Liver (tissue), 9 donors: Measurements from ENCODE around the gene USP37. TPM values are rescaled to one million over a fixed set of nuclear protein-coding genes. Genes with fewer than 3 reads are reported as not detected.

Experiments
- DNase-seq: peaks from one replicate; pipeline ENCODE4 v3.0.0-alpha.2; 2017; ENCODE audit warnings: low spot score
- H3K27ac ChIP-seq, 2 donors: one replicate each; pipeline ENCODE4 v1.7.0; 2013; ENCODE audit warnings: inconsistent platforms in 2 of 2, low read length in 2 of 2, control low read depth in 1 of 2, low read depth in 1 of 2, mild to moderate bottlenecking in 1 of 2
- H3K27me3 ChIP-seq, 4 donors: one replicate each; pipeline versions ENCODE4 v1.6.1 to v1.7.0; 2013; ENCODE audit warnings: low read length in 3 of 4, inconsistent platforms in 1 of 4, mild to moderate bottlenecking in 1 of 4, moderate library complexity in 1 of 4; ENCODE audit not compliant: control insufficient read depth in 4 of 4, insufficient read depth in 4 of 4
- H3K36me3 ChIP-seq, 4 donors: one replicate each; pipeline versions ENCODE4 v1.6.1 to v1.7.0; 2013; ENCODE audit warnings: low read length in 3 of 4, mild to moderate bottlenecking in 3 of 4, low read depth in 1 of 4, moderate library complexity in 1 of 4; ENCODE audit not compliant: control insufficient read depth in 4 of 4, insufficient read depth in 3 of 4
- H3K4me1 ChIP-seq, 4 donors: one replicate each; pipeline versions ENCODE4 v1.6.1 to v1.7.0; 2013; ENCODE audit warnings: low read length in 3 of 4, mild to moderate bottlenecking in 3 of 4, moderate library complexity in 1 of 4; ENCODE audit not compliant: control insufficient read depth in 4 of 4, insufficient read depth in 4 of 4
- H3K4me3 ChIP-seq, 3 donors: one replicate each; pipeline versions ENCODE4 v1.6.1 to v1.7.0; 2013; ENCODE audit warnings: low read length in 3 of 3, control low read depth in 1 of 3, low read depth in 1 of 3, mild to moderate bottlenecking in 1 of 3
- H3K9ac ChIP-seq, 2 donors: one replicate each; pipeline ENCODE4 v1.7.0; 2013; ENCODE audit warnings: low read length in 2 of 2, mild to moderate bottlenecking in 2 of 2, moderate library complexity in 2 of 2, control low read depth in 1 of 2, low read depth in 1 of 2
- H3K9me3 ChIP-seq, 4 donors: one replicate each; pipeline versions ENCODE4 v1.6.1 to v1.7.0; 2013; ENCODE audit warnings: low read length in 3 of 4; ENCODE audit not compliant: control insufficient read depth in 4 of 4
- ATF3 ChIP-seq: IDR thresholded peaks from 2 replicates; pipeline ENCODE4 v1.6.1; 2016; ENCODE audit warnings: antibody characterized with exemption
- CTCF ChIP-seq: fragments of 150-350 bp; IDR thresholded peaks from 2 replicates; pipeline ENCODE4 v1.5.1; 2017; ENCODE audit warnings: improper control_type of control experiment, low read depth, low read length; ENCODE audit not compliant: missing input control
- EGR1 ChIP-seq, 2 donors: IDR thresholded peaks; 2 replicates each; pipeline ENCODE4 v1.6.1; 2016 to 2018; ENCODE audit warnings: antibody characterized with exemption in 2 of 2, low read depth in 2 of 2
- FOXA1 ChIP-seq: IDR thresholded peaks from 2 replicates; pipeline ENCODE4 v1.6.1; 2016; ENCODE audit warnings: antibody characterized with exemption
- FOXA2 ChIP-seq: IDR thresholded peaks from 2 replicates; pipeline ENCODE4 v1.6.1; 2016; ENCODE audit warnings: antibody characterized with exemption
- GABPA ChIP-seq, 2 donors: IDR thresholded peaks in 1 of 2; conservative IDR thresholded peaks in 1 of 2; 2 replicates each; pipeline ENCODE4 v1.6.1; 2016; ENCODE audit warnings: antibody characterized with exemption in 2 of 2, mild to moderate bottlenecking in 1 of 2, moderate library complexity in 1 of 2
- HNF4A ChIP-seq, 2 donors: conservative IDR thresholded peaks; 2 replicates each; pipeline ENCODE4 v1.6.1; 2016; ENCODE audit warnings: antibody characterized with exemption in 2 of 2, mild to moderate bottlenecking in 2 of 2
- HNF4G ChIP-seq: IDR thresholded peaks from 2 replicates; pipeline ENCODE4 v1.6.1; 2016; ENCODE audit warnings: antibody characterized with exemption
- JUND ChIP-seq, 2 donors: IDR thresholded peaks; 2 replicates each; pipeline ENCODE4 v1.6.1; 2016; ENCODE audit warnings: antibody characterized with exemption in 2 of 2
- MAX ChIP-seq: IDR thresholded peaks from 2 replicates; pipeline ENCODE4 v1.6.1; 2016; ENCODE audit warnings: antibody characterized with exemption
- NR2F2 ChIP-seq: IDR thresholded peaks from 2 replicates; pipeline ENCODE4 v1.6.1; 2016; ENCODE audit warnings: antibody characterized with exemption
- RAD21 ChIP-seq, 2 donors: IDR thresholded peaks; 2 replicates each; pipeline ENCODE4 v1.6.1; 2016; ENCODE audit warnings: antibody characterized with exemption in 2 of 2, mild to moderate bottlenecking in 2 of 2
- RXRA ChIP-seq, 2 donors: IDR thresholded peaks; 2 replicates each; pipeline ENCODE4 v1.6.1; 2017 to 2018; ENCODE audit warnings: antibody characterized with exemption in 2 of 2, mild to moderate bottlenecking in 1 of 2
- SP1 ChIP-seq: IDR thresholded peaks from 2 replicates; pipeline ENCODE4 v1.6.1; 2018; ENCODE audit warnings: antibody characterized with exemption, mild to moderate bottlenecking
- TAF1 ChIP-seq: conservative IDR thresholded peaks from 2 replicates; pipeline ENCODE4 v1.6.1; 2016; ENCODE audit warnings: antibody characterized with exemption, mild to moderate bottlenecking
- YY1 ChIP-seq: IDR thresholded peaks from 2 replicates; pipeline ENCODE4 v1.6.1; 2016; ENCODE audit warnings: antibody characterized with exemption, mild to moderate bottlenecking
- ZBTB33 ChIP-seq: IDR thresholded peaks from 2 replicates; pipeline ENCODE4 v1.6.1; 2016; ENCODE audit warnings: antibody characterized with exemption
- polyA plus RNA-seq, 2 donors: library from polyadenylated mRNA; stranded (reverse) in 1 of 2; unstranded in 1 of 2; fragments of 200-250 nt in 1 of 2; fragments of >200 nt in 1 of 2; fragmentation: Nextera tagmentation in 1 of 2; extraction: Ambion mirVana in 1 of 2; gene quantifications; one replicate each; pipeline versions ENCODE4 v1.2.1 to v1.2.3, GENCODE V29; 2013 to 2015
- total RNA-seq, 2 donors: library from RNA; depleted of rRNA; stranded (reverse); fragments of >200 nt; gene quantifications; one replicate each; pipeline ENCODE4 v1.2.3, GENCODE V29; 2014
- TF ChIP-seq, protein P1 (sequence below): IDR thresholded peaks from 2 replicates; pipeline ENCODE4 v1.6.1; 2016; ENCODE audit warnings: antibody characterized with exemption, mild to moderate bottlenecking
- donor health status: healthy.
- donor health status: healthy.
- donor health status: healthy.
- donor health status: healthy.
- donor health status: healthy.

Gene USP37
- total and polyA plus RNA-seq, 4 donors, result 1.4 to 10.9 (median 4.7) TPM

DNA sequence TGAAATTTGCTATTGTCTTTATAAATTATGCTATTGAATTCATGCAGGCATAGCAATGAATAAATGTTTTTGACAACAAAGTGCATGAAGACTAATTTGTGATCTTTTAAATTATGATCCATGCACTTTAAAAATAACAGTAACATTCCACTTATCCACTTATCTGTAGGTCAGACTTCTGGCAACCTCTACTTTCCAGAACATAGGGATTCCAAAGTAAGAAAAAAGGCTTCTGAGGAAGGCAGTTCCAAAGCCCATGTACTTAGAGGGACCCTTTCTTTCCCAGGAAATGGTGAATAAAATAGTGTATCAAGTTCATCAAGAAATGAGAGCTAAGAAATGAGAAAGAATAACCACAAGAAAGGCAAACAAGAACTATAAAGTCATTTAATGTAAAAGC is 90.9 kb downstream of the USP37 start:
- Histone ChIP-seq H3K9me3 (no peaks in the 10 kb centered on the region), H3K4me1 (no peaks in the 10 kb centered on the region), H3K9ac (no peak overlapping the region), H3K27me3 (no peaks in the 10 kb centered on the region), H3K27ac (no peak overlapping the region), H3K4me3 (no peak overlapping the region), H3K36me3 (peaks cover 9 to 52% (median 25%) of the 10 kb centered on the region in 4 donors)
- no peak for DNase-seq
- TF ChIP-seq FOXA1, result no peak
- TF ChIP-seq RAD21 (IDR thresholded peaks at IDR 0.05), result no peak
- no peak for TF ChIP-seq RXRA (IDR thresholded peaks at IDR 0.05)
- no peak for TF ChIP-seq TAF1
- TF ChIP-seq FOXA2, result no peak
- TF ChIP-seq NR2F2, result no peak
- TF ChIP-seq ZBTB33, result no peak
- TF ChIP-seq SP1, result no peak
- TF ChIP-seq ATF3, result no peak
- TF ChIP-seq JUND (IDR thresholded peaks at IDR 0.05), result no peak
- no peak for TF ChIP-seq YY1
- TF ChIP-seq EGR1 (IDR thresholded peaks at IDR 0.05; ENCODE audit: low read depth in 2 of 2), result no peak
- no peak for TF ChIP-seq HNF4G
- TF ChIP-seq CTCF, result no peak
- TF ChIP-seq GABPA (IDR thresholded peaks at IDR 0.05 in 1 of 2, conservative IDR thresholded peaks at IDR 0.05 in 1 of 2), result no peak
- TF ChIP-seq, protein P1, sequence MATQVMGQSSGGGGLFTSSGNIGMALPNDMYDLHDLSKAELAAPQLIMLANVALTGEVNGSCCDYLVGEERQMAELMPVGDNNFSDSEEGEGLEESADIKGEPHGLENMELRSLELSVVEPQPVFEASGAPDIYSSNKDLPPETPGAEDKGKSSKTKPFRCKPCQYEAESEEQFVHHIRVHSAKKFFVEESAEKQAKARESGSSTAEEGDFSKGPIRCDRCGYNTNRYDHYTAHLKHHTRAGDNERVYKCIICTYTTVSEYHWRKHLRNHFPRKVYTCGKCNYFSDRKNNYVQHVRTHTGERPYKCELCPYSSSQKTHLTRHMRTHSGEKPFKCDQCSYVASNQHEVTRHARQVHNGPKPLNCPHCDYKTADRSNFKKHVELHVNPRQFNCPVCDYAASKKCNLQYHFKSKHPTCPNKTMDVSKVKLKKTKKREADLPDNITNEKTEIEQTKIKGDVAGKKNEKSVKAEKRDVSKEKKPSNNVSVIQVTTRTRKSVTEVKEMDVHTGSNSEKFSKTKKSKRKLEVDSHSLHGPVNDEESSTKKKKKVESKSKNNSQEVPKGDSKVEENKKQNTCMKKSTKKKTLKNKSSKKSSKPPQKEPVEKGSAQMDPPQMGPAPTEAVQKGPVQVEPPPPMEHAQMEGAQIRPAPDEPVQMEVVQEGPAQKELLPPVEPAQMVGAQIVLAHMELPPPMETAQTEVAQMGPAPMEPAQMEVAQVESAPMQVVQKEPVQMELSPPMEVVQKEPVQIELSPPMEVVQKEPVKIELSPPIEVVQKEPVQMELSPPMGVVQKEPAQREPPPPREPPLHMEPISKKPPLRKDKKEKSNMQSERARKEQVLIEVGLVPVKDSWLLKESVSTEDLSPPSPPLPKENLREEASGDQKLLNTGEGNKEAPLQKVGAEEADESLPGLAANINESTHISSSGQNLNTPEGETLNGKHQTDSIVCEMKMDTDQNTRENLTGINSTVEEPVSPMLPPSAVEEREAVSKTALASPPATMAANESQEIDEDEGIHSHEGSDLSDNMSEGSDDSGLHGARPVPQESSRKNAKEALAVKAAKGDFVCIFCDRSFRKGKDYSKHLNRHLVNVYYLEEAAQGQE, result no peak
- no peak for TF ChIP-seq HNF4A (conservative IDR thresholded peaks at IDR 0.05)
- no peak for TF ChIP-seq MAX
